ENCODE data around the gene TAF4B.

- TF ChIP-seq EP300 (IDR thresholded peaks at IDR 0.05) (no peak), POLR2A (IDR thresholded peaks at IDR 0.05) (no peak)
These were observed 190.5 kb downstream of the TAF4B start for GRCh38 chr18:26416652-26417150.

Data from sigmoid colon (tissue), 4 donors.